GM13976 (cell line): Measurements from ENCODE around the gene CES1.
"Not testable (repeated sequence)": the region's sequence is repeated elsewhere in the genome, so short reads cannot be mapped to it uniquely, and the experiment has no call there.

Experiments used
- DNase-seq: peaks from one replicate; pipeline ENCODE4 v3.0.0; 2012; ENCODE audit warnings: low spot score
- in situ Hi-C: fragments of 300-500 bp; cut with MboI; formaldehyde crosslinking; loops from one replicate; pipeline ENCODE4 v1.12.0; 2022; ENCODE audit warnings: low sequenced_read_pairs, mixed read lengths, inconsistent platforms; ENCODE audit not compliant: unreplicated experiment
- TF ChIP-seq, protein P1 (sequence below): IDR thresholded peaks from 2 replicates; pipeline ENCODE4 v1.5.1; 2012; ENCODE audit warnings: borderline replicate concordance, mild to moderate bottlenecking; ENCODE audit not compliant: insufficient read depth; ENCODE audit errors: extremely low read depth, missing control alignments, control extremely low read depth

CES1 gene

DNA sequence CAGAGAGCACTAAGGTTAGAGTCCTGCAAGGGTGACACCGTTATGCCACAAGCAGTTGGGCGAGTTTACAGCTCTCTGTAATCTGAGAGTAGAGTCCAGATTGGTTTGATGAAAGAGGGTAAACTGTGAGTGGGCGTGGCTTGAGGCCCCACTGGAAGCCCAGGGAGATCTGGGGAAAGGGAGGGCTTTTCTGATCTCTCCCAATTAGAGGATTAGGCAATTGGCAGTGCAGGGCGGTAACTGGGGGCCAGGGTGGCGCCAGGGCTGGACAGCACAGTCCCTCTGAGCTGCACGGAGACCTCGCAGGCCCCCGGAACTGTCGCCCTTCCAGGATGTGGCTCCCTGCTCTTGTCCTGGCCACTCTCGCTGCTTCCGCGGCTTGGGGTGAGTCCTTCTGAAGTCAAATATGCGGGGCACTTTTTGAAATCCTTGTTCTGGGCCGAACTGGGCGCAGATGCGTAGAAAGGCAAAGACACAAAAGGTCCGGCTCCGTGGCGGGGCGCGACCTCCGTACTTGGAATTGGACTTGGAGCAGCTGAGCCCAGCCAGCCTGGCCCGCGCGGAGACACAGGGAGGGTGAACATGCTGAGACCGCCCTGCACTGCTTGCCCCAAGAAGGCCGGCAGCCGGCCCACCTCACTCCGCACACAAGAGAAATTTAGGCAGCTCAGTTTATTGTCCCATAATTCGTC, 72.4 kb downstream of the CES1 start:
- no peak for DNase-seq
- TF ChIP-seq, protein P1, sequence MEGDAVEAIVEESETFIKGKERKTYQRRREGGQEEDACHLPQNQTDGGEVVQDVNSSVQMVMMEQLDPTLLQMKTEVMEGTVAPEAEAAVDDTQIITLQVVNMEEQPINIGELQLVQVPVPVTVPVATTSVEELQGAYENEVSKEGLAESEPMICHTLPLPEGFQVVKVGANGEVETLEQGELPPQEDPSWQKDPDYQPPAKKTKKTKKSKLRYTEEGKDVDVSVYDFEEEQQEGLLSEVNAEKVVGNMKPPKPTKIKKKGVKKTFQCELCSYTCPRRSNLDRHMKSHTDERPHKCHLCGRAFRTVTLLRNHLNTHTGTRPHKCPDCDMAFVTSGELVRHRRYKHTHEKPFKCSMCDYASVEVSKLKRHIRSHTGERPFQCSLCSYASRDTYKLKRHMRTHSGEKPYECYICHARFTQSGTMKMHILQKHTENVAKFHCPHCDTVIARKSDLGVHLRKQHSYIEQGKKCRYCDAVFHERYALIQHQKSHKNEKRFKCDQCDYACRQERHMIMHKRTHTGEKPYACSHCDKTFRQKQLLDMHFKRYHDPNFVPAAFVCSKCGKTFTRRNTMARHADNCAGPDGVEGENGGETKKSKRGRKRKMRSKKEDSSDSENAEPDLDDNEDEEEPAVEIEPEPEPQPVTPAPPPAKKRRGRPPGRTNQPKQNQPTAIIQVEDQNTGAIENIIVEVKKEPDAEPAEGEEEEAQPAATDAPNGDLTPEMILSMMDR = no peak
- in situ Hi-C loops = loop anchor here (10.0 kb wide), 1 partner anchor 64 kb away; no protein-coding TSS in a partner anchor

DNA sequence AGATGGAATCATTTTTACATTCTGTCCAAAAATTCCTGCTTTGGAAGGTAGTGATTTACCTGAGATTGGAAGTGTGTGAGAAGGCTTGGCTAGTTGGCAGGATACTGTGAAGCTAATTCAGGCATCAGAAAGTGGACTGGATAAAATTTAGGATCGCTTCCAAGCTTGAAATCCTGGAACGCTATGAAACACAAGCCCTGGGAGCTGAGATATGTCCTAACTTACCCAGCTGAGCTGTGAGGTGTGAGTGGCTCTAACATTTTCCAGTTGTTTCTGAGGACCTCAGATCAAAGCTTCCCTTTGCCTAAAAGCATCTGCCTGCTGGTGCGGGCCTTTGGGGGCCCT, 73.0 kb downstream of the CES1 start:
- in situ Hi-C loops = loop anchor here (10.0 kb wide), 1 partner anchor 65 kb away; no protein-coding TSS in a partner anchor
- not testable (repeated sequence) for DNase-seq

DNA sequence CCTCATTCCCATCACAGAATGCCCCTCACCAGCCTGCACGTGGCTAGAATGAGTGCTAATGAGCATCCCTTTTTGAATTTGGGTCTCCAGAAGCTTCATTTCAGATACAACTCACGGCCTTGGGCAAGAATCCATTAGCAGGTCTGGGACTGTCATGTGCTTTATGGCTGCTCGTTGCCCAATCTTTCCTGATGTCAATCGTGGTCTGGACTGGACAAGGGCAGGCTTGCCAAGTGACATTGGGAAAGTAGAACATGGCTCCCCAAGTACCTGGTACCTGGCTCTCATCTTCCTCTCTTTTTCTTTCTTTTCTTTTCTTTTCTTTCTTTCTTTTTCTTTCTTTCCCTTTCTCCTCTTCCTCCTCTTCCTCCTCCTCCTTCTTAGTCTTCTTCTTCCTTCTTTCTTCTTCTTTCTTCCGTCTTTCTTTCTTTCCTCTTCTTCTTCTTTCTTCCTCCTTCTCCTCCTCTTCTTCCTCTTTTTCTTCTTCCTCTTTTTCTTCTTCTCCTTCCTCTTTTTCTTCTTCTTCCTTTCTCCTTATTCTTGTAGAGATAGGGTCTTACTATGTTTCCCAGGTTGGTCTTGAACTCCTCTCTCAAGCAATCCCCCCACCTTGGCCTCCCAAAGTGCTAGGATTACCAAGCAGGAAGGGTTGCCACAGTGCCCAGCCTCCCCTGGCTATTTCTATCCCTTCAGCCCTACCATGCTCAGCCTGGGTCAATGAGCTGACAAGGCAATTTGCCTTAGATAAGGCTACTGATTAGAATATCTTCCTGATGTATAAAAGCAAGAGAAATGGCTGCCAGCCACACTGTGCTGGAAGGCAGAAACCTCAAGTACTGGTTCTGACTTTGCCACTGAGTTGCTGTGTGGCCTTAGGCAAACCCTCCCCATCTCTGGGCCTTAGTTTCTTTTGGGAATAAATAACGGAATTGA, 75.0 kb downstream of the CES1 start:
- DNase-seq, in situ Hi-C loops: not testable (repeated sequence)

DNA sequence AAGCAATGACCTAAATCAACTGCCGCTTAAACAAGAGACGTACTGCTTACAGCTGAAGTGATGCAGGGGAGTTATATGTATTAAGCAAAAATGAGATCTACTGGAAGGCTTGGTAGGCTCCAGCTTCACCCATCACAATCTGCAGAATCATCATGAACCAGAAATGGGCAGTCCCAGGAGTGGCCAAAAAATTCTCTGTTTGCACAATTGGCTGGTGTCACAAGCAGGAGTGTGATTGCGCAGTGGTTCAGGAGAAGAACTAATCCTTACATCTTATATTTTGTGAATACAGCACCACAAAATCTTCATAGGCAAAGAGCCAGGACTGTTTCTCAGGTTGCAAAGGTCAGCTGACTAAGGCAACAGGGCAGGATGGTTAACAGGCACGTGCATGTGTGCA, 75.9 kb downstream of the CES1 start:
- in situ Hi-C loops = no loop called here
- DNase-seq = no peak

DNA sequence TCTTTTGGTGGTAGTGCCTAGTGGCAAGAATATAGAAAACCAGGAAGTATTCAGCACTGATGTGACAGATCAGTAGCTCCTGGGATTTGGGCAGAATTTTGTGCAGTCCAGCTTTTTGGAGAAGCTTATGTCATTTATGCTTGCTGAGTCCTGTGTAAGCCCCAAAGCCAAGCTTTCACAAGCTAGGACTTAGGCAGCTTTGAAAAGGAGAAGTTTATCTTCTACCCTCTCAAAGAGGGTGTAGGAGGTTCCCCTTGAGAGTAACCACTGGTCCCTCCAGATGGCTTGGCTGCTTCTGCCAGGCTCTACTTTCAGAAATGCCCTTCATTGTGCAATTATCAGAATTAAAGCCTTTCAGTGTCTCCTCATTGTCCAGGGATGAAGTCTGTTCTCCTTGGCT, 78.8 kb downstream of the CES1 start:
- in situ Hi-C loops = no loop called here
- no peak for DNase-seq
- TF ChIP-seq, protein P1 = no peak

More for the DNA sequence above, 75.9 kb downstream of the CES1 start:
- TF ChIP-seq, protein P1 = no peak

DNA sequence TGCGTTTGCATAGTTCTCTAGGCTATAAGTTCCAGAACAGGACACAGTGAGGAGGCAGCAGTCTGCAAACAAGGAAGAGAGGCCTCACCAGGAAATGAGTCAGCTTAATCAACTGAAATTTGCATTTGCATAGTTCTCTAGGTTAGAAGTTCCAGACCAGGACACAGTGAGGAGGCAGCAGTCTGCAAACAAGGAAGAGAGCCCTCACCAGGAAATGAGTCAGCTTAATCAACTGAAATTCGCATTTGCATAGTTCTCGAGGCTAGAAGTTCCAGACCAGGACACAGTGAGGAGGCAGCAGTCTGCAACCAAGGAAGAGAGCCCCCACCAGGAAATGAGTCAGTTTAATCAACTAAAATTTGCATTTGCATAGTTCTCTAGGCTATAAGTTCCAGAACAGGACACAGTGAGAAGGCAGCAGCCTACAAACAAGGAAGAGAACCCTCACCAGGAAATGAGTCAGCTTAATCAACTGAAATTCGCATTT, 79.7 kb downstream of the CES1 start:
- in situ Hi-C loops, DNase-seq: not testable (repeated sequence)
